NT2/D1 (cell line): ENCODE measurements around the gene FCRL5.

Experiments used
- SUZ12 ChIP-seq: IDR thresholded peaks from 2 replicates; pipeline ENCODE4 v1.6.1; 2011; ENCODE audit not compliant: insufficient read length, insufficient read depth; ENCODE audit errors: extremely low read depth
- YY1 ChIP-seq: IDR thresholded peaks from 2 replicates; pipeline ENCODE4 v1.6.1; 2011; ENCODE audit not compliant: insufficient read length, insufficient read depth
- ZNF274 ChIP-seq: IDR thresholded peaks from 2 replicates; pipeline ENCODE4 v1.6.1; 2011; ENCODE audit warnings: mild to moderate bottlenecking, low read depth, low read length

GRCh38 chr1:157515141-157515540 is 37.2 kb downstream of the FCRL5 start:
- TF ChIP-seq ZNF274 = no peak
- no peak for TF ChIP-seq SUZ12
- TF ChIP-seq YY1 = no peak
